NCI-H2196 (cell line): ENCODE measurements around the gene SPI1.
"Not testable (repeated sequence)": the region's sequence is repeated elsewhere in the genome, so short reads cannot be mapped to it uniquely, and the experiment has no call there.

ENCODE experiments used
- DNase-seq: peaks from one replicate; lab custom pipeline; 2025; ENCODE audit not compliant: unreplicated experiment; lab: John Stamatoyannopoulos, UW

SPI1 gene

GRCh38 chr11:47342036-47342803 is 36.1 kb downstream of the SPI1 start:
- no peak for DNase-seq

DNA sequence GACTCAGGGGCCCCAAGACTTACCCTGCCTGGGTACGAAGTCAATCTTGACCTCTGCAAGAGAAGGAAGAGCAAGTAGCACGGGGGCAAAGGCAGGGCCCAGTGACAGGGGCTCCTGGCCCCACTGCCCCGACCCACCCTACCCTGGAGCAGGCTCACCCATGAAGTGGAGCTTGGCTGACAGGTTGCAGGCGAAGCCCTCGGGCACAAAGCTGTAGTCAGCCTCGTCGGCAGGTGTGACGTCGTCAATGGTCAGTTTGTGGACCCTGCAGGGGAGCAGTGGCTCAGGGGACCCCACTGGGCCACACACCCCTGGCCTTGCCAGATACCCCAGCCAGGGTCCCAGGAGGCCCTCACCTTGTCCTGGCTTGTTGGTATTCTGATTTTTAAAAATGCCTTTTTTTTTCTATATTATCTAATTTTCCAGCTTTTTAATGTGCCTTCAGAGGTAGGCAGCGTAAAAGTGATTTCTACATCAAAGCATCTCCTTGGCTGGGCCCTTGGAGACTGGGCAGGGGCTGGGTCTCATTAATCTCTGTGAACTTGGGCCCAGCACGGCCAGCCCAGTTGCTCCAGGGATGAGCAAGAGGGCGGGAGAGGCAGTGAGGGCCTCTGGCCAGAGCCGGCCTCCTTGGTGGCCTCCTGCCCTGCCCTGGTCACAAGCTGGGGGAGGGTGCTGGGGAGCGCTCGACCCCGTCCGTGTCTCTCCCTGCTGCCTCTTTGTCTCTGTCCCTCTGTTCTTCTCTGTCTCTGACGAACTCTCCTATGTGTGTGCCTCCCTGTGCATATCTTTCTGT is 37.2 kb downstream of the SPI1 start:
- DNase-seq, result no peak

- DNase-seq, result no peak
Measured at GRCh38 chr11:47340010-47340409, 38.3 kb downstream of the SPI1 start.

GRCh38 chr11:47338396-47339241 is 39.7 kb downstream of the SPI1 start:
- no peak for DNase-seq

GRCh38 chr11:47337229-47337924 is 41.0 kb downstream of the SPI1 start:
- DNase-seq, result no peak

DNA sequence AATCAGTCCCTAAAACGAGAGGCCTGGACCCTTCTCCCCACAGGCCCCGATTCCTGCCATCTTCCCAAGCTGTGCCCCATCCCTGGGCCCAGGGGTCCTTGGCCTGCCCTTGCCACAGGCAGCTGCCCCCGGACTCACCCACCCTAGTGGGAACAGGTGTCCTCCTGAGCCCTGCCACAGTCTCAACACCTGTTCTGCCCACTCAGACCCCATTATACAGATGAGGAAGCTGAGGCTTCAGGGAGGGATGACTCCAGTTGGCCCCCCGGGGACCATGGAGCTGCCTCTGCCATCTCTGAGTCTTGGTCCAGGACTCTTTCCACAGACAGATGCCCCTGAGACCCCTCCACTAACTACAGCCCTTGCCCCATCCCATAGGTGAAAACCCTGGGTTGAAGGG is 41.8 kb downstream of the SPI1 start:
- no peak for DNase-seq

DNA sequence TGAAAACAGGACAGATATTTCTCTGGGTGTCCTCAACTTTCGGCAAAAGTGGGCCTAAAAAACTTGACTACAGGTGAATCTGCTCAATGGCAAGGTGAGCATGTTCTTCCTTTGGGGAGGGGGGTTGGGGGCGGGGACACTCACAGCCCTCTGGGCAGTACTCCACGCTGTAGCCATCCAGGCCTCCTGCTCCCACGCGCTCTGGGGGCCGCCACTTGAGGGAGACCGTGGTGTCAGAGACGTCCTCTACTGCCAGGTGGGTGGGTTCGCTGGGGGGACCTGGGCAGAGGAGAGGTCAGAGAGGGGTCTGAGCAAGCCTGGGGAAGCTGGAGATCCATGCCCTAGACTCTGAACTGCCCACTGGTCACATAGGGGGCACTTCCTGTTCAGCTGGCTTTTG is 42.6 kb downstream of the SPI1 start:
- DNase-seq, result no peak

DNA sequence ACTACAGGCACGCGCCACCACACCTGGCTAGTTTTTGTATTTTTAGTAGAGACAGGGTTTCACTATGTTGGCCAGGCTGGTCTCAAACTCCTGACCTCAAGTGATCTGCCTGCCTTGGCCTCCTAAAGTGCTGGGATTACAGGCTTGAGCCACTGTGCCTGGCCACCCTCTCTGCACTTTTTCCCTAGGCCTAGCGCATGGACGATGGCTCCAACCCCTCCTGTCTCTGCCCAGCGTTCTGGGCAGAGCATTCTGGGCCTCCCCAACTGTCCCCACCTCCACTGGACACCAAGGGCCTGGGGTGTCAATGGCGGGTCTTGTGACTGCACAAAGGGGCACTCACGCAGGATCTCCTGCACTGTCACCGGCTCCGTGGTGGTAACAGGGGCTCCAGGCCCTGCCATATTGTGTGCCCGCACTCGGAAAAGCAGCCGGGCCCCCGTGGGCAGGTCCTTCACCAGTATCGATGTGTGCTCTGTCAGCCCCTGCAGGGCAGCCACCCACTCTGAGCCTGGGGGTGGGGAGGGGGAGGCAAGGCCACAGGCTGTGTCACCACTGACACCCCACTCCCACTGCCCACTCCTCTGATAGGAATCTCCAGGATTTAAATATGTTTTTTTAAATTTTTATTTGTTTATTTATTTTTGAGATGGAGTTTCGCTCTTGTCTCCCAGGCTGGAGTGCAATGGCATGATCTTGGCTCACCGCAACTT is 43.5 kb downstream of the SPI1 start:
- not testable (repeated sequence) for DNase-seq

GRCh38 chr11:47333886-47334443 is 44.4 kb downstream of the SPI1 start:
- DNase-seq, result no peak

- DNase-seq, result no peak
Measured at GRCh38 chr11:47333526-47333845, 44.9 kb downstream of the SPI1 start.

DNA sequence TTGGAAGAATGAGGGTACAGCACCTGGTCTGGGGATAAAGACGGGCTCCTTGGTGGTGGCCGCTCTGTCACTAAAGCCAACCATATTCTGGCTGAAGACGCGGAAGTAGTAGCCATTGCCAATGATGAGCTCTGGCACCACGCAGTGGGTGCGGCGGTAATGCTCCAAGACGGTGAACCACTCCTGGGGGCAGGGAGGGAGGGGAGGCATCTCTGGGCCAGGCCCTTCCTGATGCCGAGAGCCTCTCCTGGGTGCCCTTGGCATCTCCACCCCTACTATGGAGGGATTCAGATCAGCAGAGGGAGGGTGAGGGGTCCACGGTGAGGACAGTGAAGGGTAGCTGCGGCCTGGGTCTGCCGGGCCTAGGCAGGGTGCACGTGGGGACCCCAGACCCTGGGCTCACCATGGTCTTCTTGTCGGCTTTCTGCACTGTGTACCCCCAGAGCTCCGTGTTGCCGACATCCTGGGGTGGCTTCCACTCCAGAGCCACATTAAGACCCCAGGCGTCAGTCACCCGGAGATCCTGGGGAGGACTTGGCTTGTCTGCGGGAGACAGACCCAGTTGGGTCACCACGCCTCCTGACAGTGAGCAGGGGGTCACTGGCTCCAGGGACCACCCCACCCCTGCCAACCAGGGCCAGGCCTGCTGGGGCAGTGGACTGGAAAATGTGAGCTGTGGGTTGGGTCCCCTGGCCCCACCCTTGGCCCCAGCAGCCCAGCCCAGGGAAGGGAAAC is 45.4 kb downstream of the SPI1 start:
- no peak for DNase-seq

DNA sequence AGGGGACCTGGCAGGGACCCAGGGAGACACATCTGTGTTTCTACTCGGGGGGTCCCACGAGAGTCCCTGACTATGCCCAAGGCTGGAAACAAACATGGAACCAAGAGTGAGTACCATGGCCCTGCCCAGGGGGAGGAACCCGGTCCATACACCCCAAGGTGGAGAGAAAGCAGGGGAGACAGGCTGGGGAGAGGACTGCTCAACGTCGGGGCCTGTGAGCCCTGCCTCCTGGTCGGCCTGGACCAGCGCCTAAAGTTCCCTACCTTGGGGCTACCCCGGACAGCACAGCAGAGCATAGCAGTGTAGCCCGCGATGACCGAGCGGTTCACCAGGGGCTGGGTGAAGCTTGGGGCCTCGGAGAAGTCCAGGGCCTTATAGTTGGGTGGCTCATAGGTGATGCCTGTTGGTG is 46.0 kb downstream of the SPI1 start:
- no peak for DNase-seq

- DNase-seq, result no peak
Measured at GRCh38 chr11:47331454-47332302, 46.7 kb downstream of the SPI1 start.

- DNase-seq, result peak; percentile 45
Measured at GRCh38 chr11:47329987-47330931, 48.1 kb downstream of the SPI1 start.

DNA sequence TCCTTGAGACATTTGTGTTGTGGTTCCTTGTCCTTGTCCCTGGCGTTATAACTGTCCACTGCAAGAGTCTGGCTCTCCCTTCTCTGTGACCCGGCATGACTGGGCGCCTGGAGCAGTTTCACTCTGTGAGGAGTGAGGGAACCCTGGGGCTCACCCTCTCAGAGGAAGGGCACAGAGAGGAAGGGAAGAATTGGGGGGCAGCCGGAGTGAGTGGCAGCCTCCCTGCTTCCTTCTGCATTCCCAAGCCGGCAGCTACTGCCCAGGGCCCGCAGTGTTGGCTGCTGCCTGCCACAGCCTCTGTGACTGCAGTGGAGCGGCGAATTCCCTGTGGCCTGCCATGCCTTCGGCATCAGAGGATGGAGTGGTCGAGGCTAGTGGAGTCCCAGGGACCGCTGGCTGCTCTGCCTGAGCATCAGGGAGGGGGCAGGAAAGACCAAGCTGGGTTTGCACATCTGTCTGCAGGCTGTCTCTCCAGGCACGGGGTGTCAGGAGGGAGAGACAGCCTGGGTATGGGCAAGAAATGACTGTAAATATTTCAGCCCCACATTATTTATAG is 48.8 kb downstream of the SPI1 start:
- no peak for DNase-seq

DNA sequence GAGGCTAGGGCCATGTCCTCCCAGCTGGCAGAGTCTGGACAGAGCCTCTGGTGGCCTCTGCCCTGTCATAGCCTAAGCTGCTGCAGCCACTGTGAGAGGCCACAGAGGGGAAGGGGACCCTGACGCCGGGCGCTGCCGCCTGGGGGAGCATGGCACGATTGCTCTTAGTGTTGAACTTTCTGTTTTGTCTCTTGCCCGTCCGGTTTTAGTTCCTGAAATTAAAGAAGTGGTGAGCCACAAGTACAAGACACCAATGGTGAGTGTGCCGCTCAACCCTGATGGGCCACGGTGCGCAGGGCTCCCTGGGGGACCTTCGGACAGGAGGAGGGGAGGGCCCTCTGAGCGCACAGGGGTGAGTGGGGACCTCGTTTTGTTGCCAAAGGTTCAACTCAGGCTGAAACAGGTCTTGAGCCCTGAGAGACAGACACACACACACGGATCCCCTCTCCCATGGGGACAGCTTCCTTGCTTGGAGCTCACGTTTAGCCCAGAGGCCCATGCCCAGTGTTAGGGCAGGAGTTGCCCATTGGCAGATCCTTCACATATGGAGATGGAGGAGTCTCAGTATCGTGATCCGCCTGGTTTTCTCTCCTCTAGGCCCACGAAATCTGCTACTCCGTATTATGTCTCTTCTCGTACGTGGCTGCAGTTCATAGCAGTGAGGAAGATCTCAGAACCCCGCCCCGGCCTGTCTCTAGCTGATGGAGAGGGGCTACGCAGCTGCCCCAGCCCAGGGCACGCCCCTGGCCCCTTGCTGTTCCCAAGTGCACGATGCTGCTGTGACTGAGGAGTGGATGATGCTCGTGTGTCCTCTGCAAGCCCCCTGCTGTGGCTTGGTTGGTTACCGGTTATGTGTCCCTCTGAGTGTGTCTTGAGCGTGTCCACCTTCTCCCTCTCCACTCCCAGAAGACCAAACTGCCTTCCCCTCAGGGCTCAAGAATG is 49.6 kb downstream of the SPI1 start:
- no peak for DNase-seq
